Caki2 (cell line): Measurements from ENCODE around the gene AAK1. TPM values are rescaled to one million over a fixed set of nuclear protein-coding genes. Genes with fewer than 3 reads are reported as not detected.
A peak's percentile ranks its signal among the peaks of the same experiment; 100 is the strongest.
"Not testable (repeated sequence)": the region's sequence is repeated elsewhere in the genome, so short reads cannot be mapped to it uniquely, and the experiment has no call there.

Source experiments
- DNase-seq: peaks from one replicate; pipeline ENCODE4 v3.0.0-alpha.2; 2015; ENCODE audit warnings: low read depth
- in situ Hi-C: cut with HindIII; loops from 2 replicates; pipeline ENCODE4 v1.10.0; 2016; ENCODE audit warnings: low sequenced_read_pairs, low pct_unique_long_range_greater_than_20kb, mixed read lengths
- total RNA-seq: library from RNA; depleted of rRNA; stranded (reverse); fragments of >200 nt; shearing (Covaris generic); gene quantifications from 2 replicates; pipeline ENCODE4 v1.2.3, GENCODE V29; 2014; ENCODE audit warnings: low replicate concordance; rRNA removed

Gene AAK1
- total RNA-seq = 15.9 and 19.1 TPM in 2 replicates

GRCh38 chr2:69643602-69644505 is at the start of gene AAK1:
AAK1 (minus strand) TSS chr2:69643739; CDS start chr2:69643040, 699 bp downstream.
- in situ Hi-C loops = no loop called here

GRCh38 chr2:69692424-69692823 is 48.9 kb upstream of the AAK1 start:
- DNase-seq = no peak
- in situ Hi-C loops = no loop called here

More at GRCh38 chr2:69643602-69644505, at the start of gene AAK1:
- peak; percentile 96 for DNase-seq

- DNase-seq = no peak
Observed at GRCh38 chr2:69689969-69690368, 46.4 kb upstream of the AAK1 start.

GRCh38 chr2:69689466-69689865 is 45.9 kb upstream of the AAK1 start:
- no peak for DNase-seq
- in situ Hi-C loops = no loop called here

More at GRCh38 chr2:69689969-69690368, 46.4 kb upstream of the AAK1 start:
- in situ Hi-C loops = no loop called here

- in situ Hi-C loops = no loop called here
- DNase-seq = no peak
Observed at GRCh38 chr2:69687971-69688611, 44.6 kb upstream of the AAK1 start.

GRCh38 chr2:69686813-69687212 is 43.3 kb upstream of the AAK1 start:
- in situ Hi-C loops = no loop called here
- peak; percentile 91 for DNase-seq

- peak; percentile 86 for DNase-seq
- in situ Hi-C loops = no loop called here
Observed at GRCh38 chr2:69685321-69686048, 41.9 kb upstream of the AAK1 start.

GRCh38 chr2:69683170-69683971 is 39.8 kb upstream of the AAK1 start:
- DNase-seq = no peak
- in situ Hi-C loops = no loop called here

GRCh38 chr2:69682525-69682924 is 39.0 kb upstream of the AAK1 start:
- in situ Hi-C loops = no loop called here
- no peak for DNase-seq

- in situ Hi-C loops = no loop called here
- no peak for DNase-seq
Observed at GRCh38 chr2:69680001-69680675, 36.6 kb upstream of the AAK1 start.

- in situ Hi-C loops = no loop called here
- no peak for DNase-seq
Observed at GRCh38 chr2:69677914-69678313, 34.4 kb upstream of the AAK1 start.

GRCh38 chr2:69676146-69676545 is 32.6 kb upstream of the AAK1 start:
- DNase-seq = no peak
- in situ Hi-C loops = no loop called here

GRCh38 chr2:69674316-69674670 is 30.8 kb upstream of the AAK1 start:
- in situ Hi-C loops = no loop called here
- DNase-seq = no peak

- in situ Hi-C loops, DNase-seq: not testable (repeated sequence)
Observed at GRCh38 chr2:69673098-69673497, 29.6 kb upstream of the AAK1 start.

GRCh38 chr2:69669666-69670065 is 26.1 kb upstream of the AAK1 start:
- in situ Hi-C loops = no loop called here
- no peak for DNase-seq

GRCh38 chr2:69668598-69668997 is 25.1 kb upstream of the AAK1 start:
- in situ Hi-C loops = no loop called here
- DNase-seq = no peak

GRCh38 chr2:69667805-69668382 is 24.4 kb upstream of the AAK1 start:
- in situ Hi-C loops = no loop called here
- peak; percentile 48 for DNase-seq
